Esophagus squamous epithelium (tissue), 5 donors: ENCODE measurements around the gene FYN. TPM values are rescaled to one million over a fixed set of nuclear protein-coding genes. Genes with fewer than 3 reads are reported as not detected.
A peak's percentile ranks its signal among the peaks of the same experiment; 100 is the strongest.

ENCODE experiments used
- DNase-seq: peaks from one replicate; lab custom pipeline; 2025; lab: John Stamatoyannopoulos, UW
- H3K27ac ChIP-seq, 4 donors: fragments of 200-600 bp; sonication (generic); one replicate each; pipeline ENCODE4 v1.5.1; 2016 to 2019; ENCODE audit warnings: mild to moderate bottlenecking in 1 of 4
- H3K27me3 ChIP-seq, 4 donors: fragments of 200-600 bp; sonication (generic); 1 replicate in 3 of 4; 2 replicates in 1 of 4; pipeline versions ENCODE4 v1.5.1 to v1.6.0; 2017 to 2021; ENCODE audit warnings: antibody characterized with exemption in 1 of 4
- H3K36me3 ChIP-seq, 3 donors: fragments of 200-600 bp; sonication (generic); one replicate each; pipeline ENCODE4 v1.5.1; 2016 to 2019
- H3K4me1 ChIP-seq, 3 donors: fragments of 200-600 bp; sonication (generic); one replicate each; pipeline ENCODE4 v1.5.1; 2017 to 2019
- H3K4me3 ChIP-seq, 4 donors: fragments of 200-600 bp; sonication (generic); 1 replicate in 3 of 4; 2 replicates in 1 of 4; pipeline ENCODE4 v1.5.1; 2016 to 2019; ENCODE audit warnings: mild to moderate bottlenecking in 2 of 4, moderate library complexity in 1 of 4
- H3K9me3 ChIP-seq, 3 donors: fragments of 200-600 bp; sonication (generic); one replicate each; pipeline ENCODE4 v1.5.1; 2016 to 2019
- CTCF ChIP-seq, 6 experiments: fragments of 450-650 bp in 4 of 6; fragments of 200-600 bp in 2 of 6; sonication (generic) in 2 of 6; IDR thresholded peaks; one replicate each; pipeline ENCODE4 v1.5.1; 2016 to 2019; ENCODE audit warnings: antibody characterized with exemption in 6 of 6, mild to moderate bottlenecking in 4 of 6, moderate library complexity in 4 of 6
- POLR2A ChIP-seq, 4 donors: fragments of 450-650 bp; IDR thresholded peaks; one replicate each; pipeline ENCODE4 v1.6.1; 2017; ENCODE audit warnings: antibody characterized with exemption in 4 of 4, mild to moderate bottlenecking in 4 of 4, moderate library complexity in 3 of 4
- WGBS, 2 donors: methylation state at CpG; one replicate each; pipeline ENCODE4 v1.1.5; 2018; 5-methylcytosine and 5-hydroxymethylcytosine counted together
- intact Hi-C: fragments of 100-400 bp; cut with DNase I; formaldehyde crosslinking; loops from one replicate; pipeline ENCODE4 v1.15.0; 2022
- total RNA-seq, 4 donors: library from RNA; depleted of rRNA; stranded (reverse); fragments of >200 nt; gene quantifications; one replicate each; pipeline ENCODE4 v1.1.0, GENCODE V29; 2016
- donor health status: DM: yes; HTN: yes; CAD: no.

The FYN gene
- total RNA-seq, 4 donors from 2014 or later, result 11.8 to 54.6 (median 21.4) TPM

GRCh38 chr6:111723412-111723970, 149.8 kb downstream of the FYN start:
- H3K27ac ChIP-seq, result no peak overlapping the region
- H3K4me1 ChIP-seq, result peaks cover 0 to 56% (median 16%) of the 10 kb centered on the region in 3 donors
- TF ChIP-seq POLR2A (IDR thresholded peaks at IDR 0.05) (no peak), CTCF (IDR thresholded peaks at IDR 0.05) (no peak)

GRCh38 chr6:111722179-111722731, 151.0 kb downstream of the FYN start:
- no peak for DNase-seq
- H3K27ac ChIP-seq, result peak overlapping the region in 3 of 4 donors; percentile 24 to 54 (median 30)
- H3K27me3 ChIP-seq, result no peaks in the 10 kb centered on the region
- intact Hi-C loops, result no loop called here
- H3K36me3 ChIP-seq, result peaks cover 0 to 11% (median 0%) of the 10 kb centered on the region in 3 donors
- TF ChIP-seq POLR2A (IDR thresholded peaks at IDR 0.05) (no peak), CTCF (IDR thresholded peaks at IDR 0.05) (no peak)
- H3K9me3 ChIP-seq, result no peaks in the 10 kb centered on the region
- WGBS, 2 donors, result 34 to 43% methylated on average over 3 of the region's 3 CpGs
- H3K4me1 ChIP-seq, result peaks cover 0 to 47% (median 16%) of the 10 kb centered on the region in 3 donors
- no peak overlapping the region for H3K4me3 ChIP-seq

More at GRCh38 chr6:111723412-111723970, 149.8 kb downstream of the FYN start:
- Histone ChIP-seq H3K4me3 (no peak overlapping the region), H3K27me3 (no peaks in the 10 kb centered on the region), H3K36me3 (peaks cover 0 to 5% (median 0%) of the 10 kb centered on the region in 3 donors), H3K9me3 (no peaks in the 10 kb centered on the region)
- intact Hi-C loops, result no loop called here
- 80 to 88% methylated on average over 7 of the region's 7 CpGs for WGBS, 2 donors
- no peak for DNase-seq

- Histone ChIP-seq H3K4me3 (no peak overlapping the region), H3K27ac (peak overlapping the region in 3 of 4 donors; percentile 24 to 54 (median 30)), H3K36me3 (peaks cover 0 to 11% (median 0%) of the 10 kb centered on the region in 3 donors), H3K9me3 (no peaks in the 10 kb centered on the region), H3K27me3 (no peaks in the 10 kb centered on the region), H3K4me1 (peaks cover 0 to 47% (median 16%) of the 10 kb centered on the region in 3 donors)
- intact Hi-C loops, result no loop called here
- 50% methylated on average over 1 of the region's 1 CpG; no CpG with 5 or more reads in 1 of the 2 donors for WGBS, 2 donors
- no peak for DNase-seq
- TF ChIP-seq CTCF (IDR thresholded peaks at IDR 0.05) (peak; percentile 24 to 67 (median 46)), POLR2A (IDR thresholded peaks at IDR 0.05) (no peak)
Measured at GRCh38 chr6:111721753-111722154, 151.5 kb downstream of the FYN start.

- no peak for DNase-seq
- TF ChIP-seq POLR2A (IDR thresholded peaks at IDR 0.05) (no peak), CTCF (IDR thresholded peaks at IDR 0.05) (no peak)
- intact Hi-C loops, result no loop called here
- no peaks in the 10 kb centered on the region for H3K9me3 ChIP-seq
- peaks cover 0 to 47% (median 16%) of the 10 kb centered on the region in 3 donors for H3K4me1 ChIP-seq
- peaks cover 0 to 11% (median 0%) of the 10 kb centered on the region in 3 donors for H3K36me3 ChIP-seq
- H3K27me3 ChIP-seq, result no peaks in the 10 kb centered on the region
- peak overlapping the region in 2 of 4 donors; percentile 24 to 54 for H3K27ac ChIP-seq
- 85 to 86% methylated on average over 12 of the region's 12 CpGs for WGBS, 2 donors
- H3K4me3 ChIP-seq, result no peak overlapping the region
Measured at GRCh38 chr6:111720931-111721496, 152.2 kb downstream of the FYN start.

GRCh38 chr6:111718990-111719389, 154.3 kb downstream of the FYN start:
- DNase-seq, result no peak
- 76 to 79% methylated on average over 3 of the region's 3 CpGs for WGBS, 2 donors
- Histone ChIP-seq H3K36me3 (peaks cover 0 to 12% (median 0%) of the 10 kb centered on the region in 3 donors), H3K27me3 (no peaks in the 10 kb centered on the region), H3K27ac (no peak overlapping the region), H3K9me3 (no peaks in the 10 kb centered on the region), H3K4me1 (peaks cover 0 to 39% (median 1%) of the 10 kb centered on the region in 3 donors), H3K4me3 (no peak overlapping the region)
- TF ChIP-seq POLR2A (IDR thresholded peaks at IDR 0.05) (no peak), CTCF (IDR thresholded peaks at IDR 0.05) (no peak)
- intact Hi-C loops, result no loop called here
